Urothelium cell line (cell line): ENCODE measurements around the gene TMEM141.

Source experiments
- DNase-seq: peaks from one replicate; pipeline ENCODE4 v3.0.0; 2011; ENCODE audit warnings: low spot score, mixed read lengths
- FAIRE-seq: peaks from 2 replicates; lab custom pipeline; 2011; peaks lifted over from hg19 to GRCh38; lab: Jason Lieb, UNC

Gene TMEM141

GRCh38 chr9:136842380-136842948, 51.3 kb downstream of the TMEM141 start, which contains the start of gene AJM1:
Gene AJM1 (plus strand): TSS chr9:136842478. CDS start chr9:136844415, 1,937 bp downstream.
- DNase-seq: peak; percentile 75
- peak; percentile 96 for FAIRE-seq
